HG03095 (cell line): ENCODE results near the gene TMEM170B.
A peak's percentile ranks its signal among the peaks of the same experiment; 100 is the strongest.
"Not testable (repeated sequence)": the region's sequence is repeated elsewhere in the genome, so short reads cannot be mapped to it uniquely, and the experiment has no call there.

ENCODE experiments used
- ATAC-seq: cut with Tn5 transposase; IDR thresholded peaks from one replicate; pipeline ENCODE4 v1.9.1; 2021; ENCODE audit warnings: moderate library complexity; ENCODE audit not compliant: unreplicated experiment

TMEM170B gene

GRCh38 chr6:11527274-11527870 lies 10.2 kb upstream of the TMEM170B start:
- no peak for ATAC-seq

DNA sequence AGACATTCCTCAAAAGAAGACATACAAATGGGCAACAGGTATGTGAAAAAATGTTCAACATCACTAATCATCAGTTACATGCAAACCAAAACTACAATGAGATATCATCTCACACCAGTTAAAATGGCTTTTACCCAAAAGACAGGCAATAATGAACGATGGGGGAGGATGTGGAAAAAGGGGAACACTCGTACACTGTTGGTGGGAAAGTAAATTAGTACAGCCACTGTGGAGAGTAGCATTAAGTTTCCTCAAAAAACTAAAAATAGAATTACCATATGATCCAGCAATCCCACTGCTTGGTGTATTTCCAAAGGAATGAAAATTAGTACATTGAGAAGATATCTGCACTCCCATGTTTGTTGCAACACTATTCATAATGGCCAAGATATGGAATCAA lies 8.6 kb upstream of the TMEM170B start:
- no peak for ATAC-seq

- no peak for ATAC-seq
These were observed 5.5 kb upstream of the TMEM170B start for GRCh38 chr6:11532097-11532496.

GRCh38 chr6:11534561-11534960 lies 3.0 kb upstream of the TMEM170B start:
- ATAC-seq: no peak

DNA sequence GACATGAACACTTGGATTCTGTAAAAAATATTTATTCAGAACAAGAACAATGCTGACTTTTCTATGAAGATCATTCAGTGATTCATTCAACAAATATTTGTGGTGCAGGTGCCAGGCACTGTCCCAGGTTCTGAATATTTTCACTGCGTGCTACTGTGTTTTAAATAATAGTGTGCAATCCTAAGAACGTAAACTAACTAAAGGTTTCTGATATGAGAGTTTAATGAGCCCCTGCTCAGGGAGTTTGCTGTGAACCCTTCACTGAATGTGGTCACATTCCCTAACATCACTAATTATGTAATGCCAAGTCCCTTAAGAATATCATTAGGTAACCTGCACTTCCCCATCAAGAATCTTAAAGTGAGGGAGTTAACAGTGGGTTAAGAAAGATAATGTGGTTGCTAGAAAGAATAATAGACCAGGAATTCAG lies 1.7 kb upstream of the TMEM170B start:
- ATAC-seq: no peak

GRCh38 chr6:11536795-11537194 lies 754 bp upstream of the TMEM170B start:
- no peak for ATAC-seq

DNA sequence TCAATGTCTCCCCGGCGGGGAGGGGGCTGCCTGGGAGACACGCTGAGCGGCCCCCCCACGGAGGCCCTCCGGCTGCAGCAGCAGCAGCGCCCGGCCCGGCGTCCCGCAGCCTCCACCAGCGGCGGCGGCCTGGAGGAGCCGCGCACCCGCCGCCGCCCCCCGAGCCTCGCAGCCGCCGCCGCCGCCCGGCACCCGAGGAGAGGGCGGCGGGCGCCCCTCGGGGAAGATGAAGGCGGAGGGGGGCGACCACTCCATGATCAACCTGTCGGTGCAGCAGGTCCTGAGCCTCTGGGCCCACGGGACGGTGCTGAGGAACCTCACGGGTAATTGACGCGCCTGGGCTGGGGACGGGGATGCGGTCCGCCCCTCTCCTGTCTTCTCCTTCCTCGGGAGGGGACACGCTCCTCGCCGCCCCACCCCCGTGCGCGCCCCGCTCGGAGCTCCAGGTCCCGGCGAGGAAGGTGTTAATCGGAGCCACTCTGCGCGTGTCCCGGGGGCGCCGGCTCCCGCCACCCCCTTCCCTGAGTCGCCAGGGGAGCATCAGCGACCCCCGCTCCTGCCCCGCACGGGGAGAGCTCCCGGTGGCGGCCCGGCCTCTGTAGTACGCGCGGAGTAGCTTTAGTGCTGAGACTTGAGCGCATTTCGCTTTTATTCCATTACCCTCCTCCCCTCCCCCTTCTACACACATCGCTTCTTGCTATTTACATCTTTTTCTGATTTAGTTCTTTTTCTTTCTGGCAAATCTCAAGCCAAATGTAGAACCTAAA lies 686 bp downstream of the TMEM170B start:
- peak; percentile 22 for ATAC-seq

- ATAC-seq: no peak
These were observed 1.4 kb downstream of the TMEM170B start for GRCh38 chr6:11538819-11539468.

DNA sequence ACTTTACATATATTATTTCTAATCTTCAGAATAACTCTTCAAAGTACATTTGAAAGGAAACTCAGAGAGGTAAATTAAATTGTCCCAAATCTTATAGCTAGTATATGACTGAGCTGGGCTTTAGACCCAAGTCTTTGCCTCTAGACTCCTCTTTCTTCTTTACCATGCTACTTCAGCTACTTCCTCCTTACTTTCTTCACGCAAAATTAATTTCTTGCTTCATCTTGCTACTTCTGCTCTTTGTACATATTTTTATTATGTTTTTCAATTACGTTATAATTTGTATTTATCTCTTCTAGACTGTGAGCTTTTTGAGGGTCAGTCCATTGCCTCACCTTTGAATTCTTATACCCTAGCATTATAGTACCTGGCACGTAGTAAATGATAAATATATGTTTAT lies 5.3 kb downstream of the TMEM170B start:
- no peak for ATAC-seq

DNA sequence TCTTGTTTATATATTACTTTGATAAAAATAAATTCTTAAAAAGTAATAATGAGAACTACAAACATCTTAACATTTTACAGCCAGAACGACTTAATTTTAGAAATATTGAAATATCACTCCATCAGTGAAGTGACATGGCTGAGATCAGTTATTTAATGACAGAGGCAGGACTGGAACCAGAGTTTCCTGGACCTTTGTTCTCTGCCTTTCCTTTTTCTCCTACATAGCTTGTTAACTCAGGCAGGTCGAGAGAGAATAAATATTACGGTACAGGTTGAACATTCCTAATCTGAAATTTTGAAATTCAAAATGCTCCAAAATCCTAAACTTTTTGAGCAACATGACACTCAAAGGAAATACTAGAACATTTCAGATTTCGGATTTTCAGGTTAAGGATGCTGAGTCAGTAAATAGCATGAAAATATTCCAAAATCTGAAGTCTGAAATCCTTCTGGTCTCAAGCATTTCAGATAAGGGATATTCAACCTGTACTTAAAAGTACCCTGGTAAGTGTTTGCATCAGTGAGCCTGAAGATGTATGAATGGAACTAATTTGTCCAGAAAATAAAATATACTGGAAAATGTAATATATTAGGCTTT lies 6.5 kb downstream of the TMEM170B start:
- ATAC-seq: no peak

DNA sequence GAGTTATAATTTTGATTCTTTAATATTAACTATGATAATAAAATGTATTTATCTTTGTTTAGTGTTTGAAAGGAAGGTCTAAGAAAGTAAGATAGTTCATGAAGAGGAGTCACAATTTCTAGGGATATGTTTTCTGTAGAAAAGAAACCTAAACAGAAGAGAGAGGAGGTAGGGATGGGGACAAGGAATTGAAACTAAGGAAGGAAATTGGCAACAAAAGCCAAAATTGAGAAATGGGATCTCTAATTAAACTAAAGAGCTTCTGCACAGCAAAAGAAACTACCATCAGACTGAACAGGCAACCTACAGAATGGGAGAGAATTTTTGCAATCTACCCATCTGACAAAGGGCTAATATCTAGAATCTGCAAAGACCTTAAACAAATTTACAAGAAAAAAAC lies 10.3 kb downstream of the TMEM170B start:
- not testable (repeated sequence) for ATAC-seq

GRCh38 chr6:11548578-11548977 lies 11.0 kb downstream of the TMEM170B start:
- ATAC-seq: not testable (repeated sequence)

DNA sequence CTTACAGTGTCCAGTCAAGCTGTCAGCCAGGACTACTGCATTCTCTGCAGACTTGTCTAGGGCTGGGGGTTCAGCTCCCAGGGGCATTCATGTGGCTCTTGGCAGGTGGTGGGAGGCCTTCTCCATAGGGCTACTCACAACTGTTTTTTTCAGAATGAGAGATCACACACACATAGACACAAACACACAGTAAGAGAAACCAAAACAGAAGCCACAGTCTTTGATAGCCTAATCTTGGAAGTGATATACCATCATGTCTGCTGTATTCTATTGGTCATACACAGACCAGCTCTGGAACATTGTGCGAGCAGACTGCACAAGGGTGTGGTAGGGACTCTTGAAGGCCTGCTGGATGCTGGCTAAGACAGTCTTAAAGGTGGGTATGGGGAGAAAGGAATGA lies 13.5 kb downstream of the TMEM170B start:
- no peak for ATAC-seq

- no peak for ATAC-seq
These were observed 14.9 kb downstream of the TMEM170B start for GRCh38 chr6:11552442-11552841.

DNA sequence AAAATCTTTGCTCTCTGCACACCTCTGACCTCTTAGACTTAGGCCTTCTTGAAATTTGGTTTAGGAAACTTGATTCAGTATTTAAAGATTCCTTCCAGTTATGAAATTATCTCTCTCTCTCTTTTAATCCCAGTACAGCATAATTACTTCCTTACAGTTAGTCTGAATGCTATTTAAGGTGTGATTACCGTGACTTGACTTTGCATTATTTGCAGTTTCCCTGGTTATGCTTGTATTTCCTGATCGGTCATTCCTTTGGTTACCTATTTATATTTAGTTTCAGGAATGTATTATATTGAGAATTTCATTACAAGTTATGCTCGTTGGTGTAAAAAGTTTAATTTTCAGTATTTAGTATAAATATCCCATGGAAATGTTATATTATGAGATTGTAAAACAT lies 16.3 kb downstream of the TMEM170B start:
- ATAC-seq: no peak

DNA sequence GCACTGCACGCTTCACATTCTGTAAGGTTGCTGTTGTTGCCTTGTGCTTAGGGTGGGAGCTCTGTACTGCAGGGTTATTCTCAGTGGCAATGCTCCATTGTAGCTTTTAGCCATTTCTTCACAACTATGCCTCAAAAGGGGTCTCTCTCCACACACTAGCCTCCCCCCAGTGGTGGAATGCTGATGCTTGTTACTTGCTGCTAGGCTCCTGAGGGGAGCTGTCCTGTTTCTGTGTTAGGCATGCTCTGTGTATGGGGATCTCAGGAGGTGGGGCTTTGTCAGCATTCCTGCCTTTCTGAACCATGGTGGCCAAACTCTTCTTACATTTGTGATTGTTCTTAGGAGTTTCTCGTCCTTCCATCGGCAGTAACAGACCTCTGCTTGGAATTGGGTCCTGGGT lies 18.8 kb downstream of the TMEM170B start:
- ATAC-seq: no peak

GRCh38 chr6:11563793-11564192 lies 26.2 kb downstream of the TMEM170B start:
- ATAC-seq: no peak

- ATAC-seq: no peak
These were observed 29.1 kb downstream of the TMEM170B start for GRCh38 chr6:11566609-11567008.

DNA sequence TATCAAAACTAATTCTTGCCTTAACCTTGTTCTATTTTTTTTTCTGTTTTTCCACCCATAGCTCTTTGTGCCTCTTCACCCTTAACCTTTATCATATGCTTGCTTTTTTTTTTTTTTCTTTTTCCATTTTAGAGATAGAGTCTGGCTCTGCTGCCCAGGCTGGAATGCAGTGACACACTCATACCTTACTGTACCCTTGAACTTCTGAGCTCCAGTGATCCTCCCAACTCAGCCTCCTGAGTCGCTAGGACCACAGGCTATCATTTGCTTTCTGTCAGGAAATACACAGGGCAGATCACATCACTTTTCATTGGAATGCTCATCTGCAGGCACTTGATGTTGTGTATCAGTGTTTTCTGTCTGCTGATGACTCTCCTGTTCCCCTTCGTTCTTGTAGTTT lies 33.5 kb downstream of the TMEM170B start:
- no peak for ATAC-seq

DNA sequence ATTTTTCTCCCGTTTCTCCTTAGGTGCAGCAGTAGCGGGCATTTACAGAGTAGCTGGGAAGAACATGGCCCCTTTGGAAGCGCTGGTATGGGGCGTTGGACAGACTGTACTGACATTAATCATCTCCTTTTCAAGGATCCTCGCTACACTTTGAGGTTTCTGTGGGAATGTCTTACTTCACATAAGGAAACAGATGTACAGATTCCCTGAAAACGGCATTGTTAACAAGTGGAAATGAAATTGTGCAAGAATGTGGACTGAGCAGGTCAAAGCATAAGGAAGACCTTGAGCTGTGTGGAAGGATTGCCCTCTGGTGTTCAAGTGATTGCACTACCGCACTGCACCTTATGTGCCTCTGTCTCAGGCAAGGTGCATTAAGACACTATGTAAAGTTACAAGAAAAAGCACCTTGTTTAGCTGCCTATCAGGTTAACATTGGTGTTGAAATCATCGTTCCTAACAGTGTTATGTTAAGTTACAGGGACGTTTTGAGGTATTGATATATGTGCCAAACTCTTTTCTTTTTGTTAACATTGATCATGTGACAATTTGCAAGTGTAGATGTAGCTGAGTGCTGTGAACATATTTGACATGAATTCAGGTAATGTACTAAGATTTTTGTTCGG lies 38.0 kb downstream of the TMEM170B start:
- peak; percentile 97 for ATAC-seq

DNA sequence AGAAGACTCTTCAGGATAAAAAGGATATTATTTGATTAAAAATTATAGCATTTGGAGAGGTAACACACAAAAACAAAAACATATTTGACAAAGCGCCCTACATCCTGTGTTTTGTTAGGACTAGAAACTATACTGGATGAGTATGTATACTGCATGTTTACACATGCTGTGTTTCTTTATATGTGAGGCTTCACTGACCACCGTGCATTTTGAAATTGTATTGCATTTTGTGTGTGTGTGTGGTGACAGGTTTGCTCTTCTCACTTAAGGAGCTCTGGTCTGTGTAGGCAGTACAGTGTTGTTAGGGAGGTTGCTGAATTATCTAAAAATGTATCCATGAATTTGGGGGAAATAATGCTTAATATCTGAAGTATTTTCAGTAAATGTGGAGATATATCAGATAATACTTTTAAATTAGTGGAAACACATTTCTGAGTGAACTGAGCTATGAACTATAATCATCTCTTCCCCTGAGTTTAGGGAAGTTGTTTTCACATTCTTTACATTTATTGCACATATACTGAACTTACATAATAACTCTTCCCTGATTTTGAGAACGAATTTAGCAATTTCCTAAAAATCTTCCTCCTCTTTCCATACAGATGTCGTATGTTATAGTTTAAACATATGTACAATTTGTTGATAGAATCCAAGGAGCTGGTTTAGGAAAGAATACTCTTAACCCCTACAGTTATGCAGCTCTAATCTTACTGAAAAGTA lies 43.3 kb downstream of the TMEM170B start:
- no peak for ATAC-seq
